Neural progenitor cell (in vitro differentiated cells): Measurements from ENCODE around the gene PLAC8L1.

Experiments used
- EZH2phosphoT487 ChIP-seq: fragments of 200-600 bp; sonication (generic); IDR thresholded peaks from 2 replicates; pipeline ENCODE4 v1.6.1; 2017; ENCODE audit warnings: antibody characterized with exemption
- TF ChIP-seq, protein P1 (sequence below): fragments of 200-600 bp; sonication (generic); IDR thresholded peaks from 2 replicates; pipeline ENCODE4 v1.5.1; 2017; ENCODE audit warnings: antibody characterized with exemption, mild to moderate bottlenecking

DNA sequence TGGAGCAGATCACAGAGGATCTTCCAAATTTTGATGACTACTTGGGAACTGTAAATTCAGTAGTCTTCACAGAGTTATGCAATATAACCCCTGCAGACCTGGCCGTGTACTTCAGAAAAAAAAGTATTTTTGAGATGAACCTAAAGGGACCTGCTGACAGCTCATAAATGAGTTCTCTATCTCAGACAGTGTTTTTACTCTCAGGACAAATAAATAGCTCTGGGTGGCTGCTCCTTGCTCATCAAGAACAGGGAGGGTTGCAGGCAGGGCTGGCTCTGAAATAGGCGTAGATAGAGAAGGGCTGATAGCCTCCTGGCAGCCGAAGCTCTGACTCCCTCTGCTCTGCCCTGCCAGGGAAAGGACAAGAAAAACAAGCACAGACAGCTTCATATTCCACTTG lies 64.8 kb downstream of the PLAC8L1 start:
- TF ChIP-seq, protein P1, sequence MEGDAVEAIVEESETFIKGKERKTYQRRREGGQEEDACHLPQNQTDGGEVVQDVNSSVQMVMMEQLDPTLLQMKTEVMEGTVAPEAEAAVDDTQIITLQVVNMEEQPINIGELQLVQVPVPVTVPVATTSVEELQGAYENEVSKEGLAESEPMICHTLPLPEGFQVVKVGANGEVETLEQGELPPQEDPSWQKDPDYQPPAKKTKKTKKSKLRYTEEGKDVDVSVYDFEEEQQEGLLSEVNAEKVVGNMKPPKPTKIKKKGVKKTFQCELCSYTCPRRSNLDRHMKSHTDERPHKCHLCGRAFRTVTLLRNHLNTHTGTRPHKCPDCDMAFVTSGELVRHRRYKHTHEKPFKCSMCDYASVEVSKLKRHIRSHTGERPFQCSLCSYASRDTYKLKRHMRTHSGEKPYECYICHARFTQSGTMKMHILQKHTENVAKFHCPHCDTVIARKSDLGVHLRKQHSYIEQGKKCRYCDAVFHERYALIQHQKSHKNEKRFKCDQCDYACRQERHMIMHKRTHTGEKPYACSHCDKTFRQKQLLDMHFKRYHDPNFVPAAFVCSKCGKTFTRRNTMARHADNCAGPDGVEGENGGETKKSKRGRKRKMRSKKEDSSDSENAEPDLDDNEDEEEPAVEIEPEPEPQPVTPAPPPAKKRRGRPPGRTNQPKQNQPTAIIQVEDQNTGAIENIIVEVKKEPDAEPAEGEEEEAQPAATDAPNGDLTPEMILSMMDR, result no peak
- no peak for TF ChIP-seq EZH2phosphoT487
